Gastrocnemius medialis (tissue), 4 donors: Measurements from ENCODE around the gene NUTM2F. TPM values are rescaled to one million over a fixed set of nuclear protein-coding genes. Genes with fewer than 3 reads are reported as not detected.
"Not testable (repeated sequence)": the region's sequence is repeated elsewhere in the genome, so short reads cannot be mapped to it uniquely, and the experiment has no call there.

Experiments used
- ATAC-seq, 2 donors: fragments of 150-250 bp; one replicate each; pipeline ENCODE4 v1.9.1; 2016
- DNase-seq, 2 donors: peaks; one replicate each; pipeline ENCODE4 v3.0.0-alpha.2; 2019
- H3K27ac ChIP-seq, 4 donors: fragments of 200-600 bp; sonication (generic); 1 replicate in 1 of 4; 2 replicates in 3 of 4; pipeline ENCODE4 v1.5.1; 2016 to 2018; ENCODE audit warnings: mild to moderate bottlenecking in 2 of 4, moderate library complexity in 1 of 4
- H3K27me3 ChIP-seq, 3 donors: fragments of 200-600 bp; sonication (generic) in 2 of 3; 1 replicate in 1 of 3; 2 replicates in 2 of 3; pipeline versions ENCODE4 v1.5.1 to v1.6.0; 2016 to 2019; ENCODE audit warnings: mild to moderate bottlenecking in 1 of 3, moderate library complexity in 1 of 3
- H3K36me3 ChIP-seq, 2 donors: fragments of 200-600 bp; sonication (generic) in 1 of 2; one replicate each; pipeline ENCODE4 v1.5.1; 2017 to 2018
- H3K4me1 ChIP-seq, 2 donors: fragments of 200-600 bp; sonication (generic) in 1 of 2; one replicate each; pipeline ENCODE4 v1.5.1; 2016 to 2017; ENCODE audit warnings: mild to moderate bottlenecking in 2 of 2
- H3K4me3 ChIP-seq, 4 donors: fragments of 200-600 bp; sonication (generic) in 3 of 4; 1 replicate in 1 of 4; 2 replicates in 3 of 4; pipeline ENCODE4 v1.5.1; 2016 to 2019; ENCODE audit warnings: mild to moderate bottlenecking in 2 of 4
- H3K9me3 ChIP-seq, 3 donors: fragments of 200-600 bp; sonication (generic) in 2 of 3; 1 replicate in 1 of 3; 2 replicates in 2 of 3; pipeline ENCODE4 v1.5.1; 2016 to 2019
- in situ Hi-C, 4 donors: fragments of 200-750 bp; cut with MboI; loops; one replicate each; pipeline versions ENCODE4 v1.15.0 to v1.8.0; 2017; ENCODE audit warnings: low sequenced_read_pairs in 4 of 4
- intact Hi-C: fragments of 100-400 bp; cut with DNase I; formaldehyde crosslinking; loops from one replicate; pipeline ENCODE4 v1.15.1; 2023; ENCODE audit warnings: low total_unique reads
- total RNA-seq, 4 donors: library from RNA; depleted of rRNA; stranded (reverse); fragments of >200 nt; gene quantifications; one replicate each; pipeline versions ENCODE4 v1.1.0 to v1.2.3, GENCODE V29; 2016

The NUTM2F gene
- total RNA-seq, 4 donors from 2014 or later, result not detected

DNA sequence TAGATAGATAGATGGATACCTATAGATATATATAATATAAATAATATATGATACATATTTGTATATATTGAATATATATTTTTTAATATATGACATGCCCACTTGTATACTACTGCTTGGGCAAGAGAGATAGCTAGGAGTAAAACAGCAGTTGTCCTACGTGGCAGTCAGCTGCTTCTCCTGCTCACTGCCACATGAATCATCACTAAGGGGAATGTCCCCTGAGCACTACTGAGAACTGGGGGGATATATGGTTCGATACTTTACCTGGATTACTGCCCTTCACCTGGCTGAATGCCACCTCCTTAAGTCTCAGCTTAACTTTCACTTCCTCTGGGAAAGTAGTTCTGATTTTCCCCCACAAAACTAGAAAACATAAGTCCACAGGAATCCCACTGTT is 13.3 kb upstream of the NUTM2F start:
- H3K27me3 ChIP-seq, in situ Hi-C loops, H3K27ac ChIP-seq, H3K4me3 ChIP-seq, ATAC-seq, H3K36me3 ChIP-seq, H3K9me3 ChIP-seq, H3K4me1 ChIP-seq, DNase-seq, intact Hi-C loops: not testable (repeated sequence)

DNA sequence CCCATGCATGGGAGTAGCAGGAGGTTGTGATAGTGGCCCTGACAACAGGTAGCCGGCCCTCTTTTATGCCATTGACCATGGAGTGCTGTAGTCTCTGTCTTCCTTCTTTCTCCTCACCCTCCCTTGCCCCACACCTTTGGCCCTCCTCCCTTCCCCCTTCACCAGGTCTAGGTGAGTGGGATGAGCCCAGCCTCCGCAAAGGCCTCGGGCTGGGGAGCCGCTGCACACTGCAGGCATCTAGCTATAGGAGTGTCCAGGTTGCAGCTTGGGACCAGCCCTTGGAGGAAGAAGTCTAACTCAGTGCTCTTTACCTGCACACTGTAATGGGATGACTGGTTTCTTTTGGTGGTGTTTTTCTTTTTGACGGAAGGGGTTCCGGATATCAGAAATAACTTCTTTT is 12.3 kb upstream of the NUTM2F start:
- H3K4me3 ChIP-seq, ATAC-seq, in situ Hi-C loops: not testable (repeated sequence)

DNA sequence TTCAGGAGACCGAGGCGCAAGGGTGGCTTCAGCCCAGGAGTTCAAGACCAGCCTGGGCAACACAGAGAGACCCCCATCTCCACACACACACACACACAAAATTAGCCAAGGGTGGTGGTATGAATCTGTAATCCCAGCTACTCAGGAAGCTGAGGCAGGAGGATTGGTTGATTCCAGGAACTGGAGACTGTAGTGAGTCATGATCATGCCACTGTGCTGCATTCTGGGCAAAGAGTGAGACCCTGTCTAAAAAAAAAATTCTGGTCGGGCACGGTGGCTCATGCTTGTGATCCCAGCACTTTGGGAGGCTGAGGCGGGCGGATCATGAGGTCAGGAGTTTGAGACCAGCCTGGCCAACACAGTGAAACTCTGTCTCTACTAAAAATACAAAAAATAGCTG is 11.2 kb upstream of the NUTM2F start:
- H3K4me1 ChIP-seq, H3K36me3 ChIP-seq, H3K27ac ChIP-seq, H3K4me3 ChIP-seq, H3K9me3 ChIP-seq, DNase-seq, in situ Hi-C loops, H3K27me3 ChIP-seq, ATAC-seq, intact Hi-C loops: not testable (repeated sequence)

More for the DNA sequence above, 12.3 kb upstream of the NUTM2F start:
- H3K4me1 ChIP-seq, DNase-seq, H3K27ac ChIP-seq, H3K36me3 ChIP-seq, H3K27me3 ChIP-seq, intact Hi-C loops, H3K9me3 ChIP-seq: not testable (repeated sequence)

DNA sequence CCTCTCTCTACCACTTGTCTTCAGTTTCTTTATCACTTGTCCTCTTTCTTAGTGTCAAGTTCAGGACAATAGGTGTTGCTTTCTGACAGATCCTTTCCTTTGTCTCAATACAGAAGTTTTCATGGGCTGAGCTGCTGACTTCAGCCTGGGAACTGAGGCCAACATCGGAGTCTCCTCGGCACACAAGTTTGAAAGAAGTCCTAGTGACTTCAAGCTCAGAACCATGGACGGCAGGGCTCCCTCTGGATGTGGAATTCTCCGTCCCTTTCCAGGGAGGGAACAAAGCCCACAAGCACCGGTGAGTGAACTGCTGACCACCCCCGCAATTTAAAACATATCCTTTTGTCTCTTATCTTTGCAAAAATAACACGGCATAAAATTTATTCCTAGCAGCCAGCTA is 10.3 kb upstream of the NUTM2F start:
- intact Hi-C loops, H3K36me3 ChIP-seq, in situ Hi-C loops, H3K4me3 ChIP-seq, H3K27me3 ChIP-seq, ATAC-seq, H3K27ac ChIP-seq, DNase-seq, H3K9me3 ChIP-seq, H3K4me1 ChIP-seq: not testable (repeated sequence)

DNA sequence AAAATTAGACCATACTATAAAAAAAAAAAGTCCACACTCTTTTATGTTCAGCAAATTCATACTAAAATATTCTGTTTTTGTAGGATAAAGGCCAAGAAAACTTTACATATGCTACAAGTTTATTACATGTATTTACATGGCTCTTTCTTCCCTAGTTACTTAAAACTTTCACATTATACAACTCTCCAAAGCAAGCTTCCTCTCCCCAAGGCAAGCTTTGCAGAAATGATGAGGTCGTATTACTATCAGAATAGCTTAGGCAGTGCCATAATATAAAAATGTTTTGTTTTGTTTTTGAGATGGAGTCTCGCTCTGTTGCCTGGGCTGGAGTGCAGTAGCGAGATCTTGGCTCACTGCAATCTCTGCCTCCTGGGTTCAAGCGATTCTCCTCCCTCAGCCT is 8.0 kb upstream of the NUTM2F start:
- intact Hi-C loops, DNase-seq, H3K4me3 ChIP-seq, in situ Hi-C loops, H3K27ac ChIP-seq, H3K4me1 ChIP-seq, H3K36me3 ChIP-seq, H3K9me3 ChIP-seq, ATAC-seq, H3K27me3 ChIP-seq: not testable (repeated sequence)

DNA sequence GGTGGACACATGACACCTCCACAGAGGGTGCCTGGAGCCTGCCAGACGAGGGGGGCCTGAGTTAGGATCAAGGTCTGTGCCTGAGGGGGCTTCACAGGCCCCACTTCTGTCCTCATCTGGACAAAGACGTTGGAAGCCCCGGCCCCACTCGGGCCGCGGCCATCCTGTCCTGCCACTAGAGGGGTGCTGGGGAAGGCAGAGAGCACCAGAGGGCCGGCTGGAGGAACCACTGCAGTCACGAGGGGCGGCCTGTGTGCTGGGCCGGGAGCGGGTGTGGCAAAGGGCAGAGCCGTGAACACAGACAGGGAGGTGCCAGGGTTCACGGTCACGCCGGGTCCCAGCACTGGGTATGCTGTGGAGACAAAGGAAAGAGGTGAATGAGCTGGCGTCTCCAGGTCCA is 2.9 kb downstream of the NUTM2F start:
- H3K27me3 ChIP-seq, ATAC-seq: not testable (repeated sequence)

DNA sequence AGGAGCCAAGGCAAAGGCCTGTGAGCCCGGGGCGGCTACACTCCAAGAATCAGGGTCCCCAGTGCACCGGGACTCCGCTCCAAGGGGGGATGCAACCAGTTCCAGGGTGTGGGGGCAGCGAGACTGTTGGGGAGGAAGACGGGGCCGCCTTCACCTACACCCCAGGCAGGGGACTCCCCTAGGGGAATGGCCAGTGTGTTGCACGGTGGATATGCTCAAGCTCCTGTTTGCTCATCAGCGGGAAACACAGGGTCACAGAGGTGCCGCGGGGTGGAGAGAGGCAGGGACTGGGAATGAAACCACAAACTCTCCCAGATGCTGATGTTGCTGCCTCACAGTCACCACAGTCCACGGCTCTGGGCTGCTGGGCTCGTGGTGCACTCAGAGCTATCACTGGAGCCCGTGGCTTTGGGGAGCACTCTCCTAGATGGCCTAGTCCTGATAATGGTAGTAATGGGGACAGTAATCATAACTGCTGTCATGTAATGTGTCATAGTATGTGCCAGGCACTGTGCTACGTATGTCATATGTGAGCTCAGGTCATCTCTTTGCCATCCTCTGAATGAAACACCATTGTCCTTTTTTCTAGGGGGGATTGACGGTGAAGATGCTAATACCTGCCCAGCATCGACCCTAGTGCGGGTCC is 5.2 kb downstream of the NUTM2F start:
- H3K4me3 ChIP-seq, H3K27ac ChIP-seq, H3K36me3 ChIP-seq, ATAC-seq, H3K9me3 ChIP-seq, DNase-seq, in situ Hi-C loops, H3K27me3 ChIP-seq, H3K4me1 ChIP-seq, intact Hi-C loops: not testable (repeated sequence)

More for the DNA sequence above, 2.9 kb downstream of the NUTM2F start:
- H3K4me3 ChIP-seq, H3K27ac ChIP-seq, DNase-seq, H3K36me3 ChIP-seq, H3K4me1 ChIP-seq, H3K9me3 ChIP-seq, intact Hi-C loops, in situ Hi-C loops: not testable (repeated sequence)

DNA sequence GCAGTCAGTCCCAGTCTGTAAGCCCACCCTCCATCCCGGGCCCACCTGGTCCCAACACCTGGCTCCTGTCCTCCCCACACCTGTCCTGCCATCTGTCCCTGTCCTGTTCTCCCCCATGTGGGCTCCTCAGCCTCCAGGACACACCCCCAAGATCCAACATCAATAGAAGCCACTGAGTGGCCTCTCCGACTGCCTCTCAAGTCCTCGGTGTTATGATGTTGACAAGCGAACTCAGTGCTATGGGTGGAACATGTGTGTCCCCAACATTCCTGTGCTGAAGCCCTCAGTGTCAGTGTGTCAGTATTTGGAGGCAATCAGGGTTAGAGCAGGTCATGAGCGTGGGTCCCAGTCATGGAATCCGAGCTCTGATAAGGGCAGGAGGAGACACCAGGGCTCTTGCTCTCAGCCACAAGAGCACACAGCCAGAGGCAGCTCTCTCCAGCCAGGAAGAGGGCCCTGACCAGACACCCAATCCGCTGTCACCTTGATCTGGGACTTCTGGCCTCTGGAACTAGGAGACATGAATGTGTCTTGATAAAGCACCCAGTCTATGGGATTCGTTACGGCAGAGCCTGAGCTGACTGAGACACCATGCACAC is 6.0 kb downstream of the NUTM2F start:
- in situ Hi-C loops, H3K9me3 ChIP-seq, ATAC-seq, H3K27ac ChIP-seq, H3K4me1 ChIP-seq, DNase-seq, intact Hi-C loops, H3K4me3 ChIP-seq, H3K36me3 ChIP-seq, H3K27me3 ChIP-seq: not testable (repeated sequence)

DNA sequence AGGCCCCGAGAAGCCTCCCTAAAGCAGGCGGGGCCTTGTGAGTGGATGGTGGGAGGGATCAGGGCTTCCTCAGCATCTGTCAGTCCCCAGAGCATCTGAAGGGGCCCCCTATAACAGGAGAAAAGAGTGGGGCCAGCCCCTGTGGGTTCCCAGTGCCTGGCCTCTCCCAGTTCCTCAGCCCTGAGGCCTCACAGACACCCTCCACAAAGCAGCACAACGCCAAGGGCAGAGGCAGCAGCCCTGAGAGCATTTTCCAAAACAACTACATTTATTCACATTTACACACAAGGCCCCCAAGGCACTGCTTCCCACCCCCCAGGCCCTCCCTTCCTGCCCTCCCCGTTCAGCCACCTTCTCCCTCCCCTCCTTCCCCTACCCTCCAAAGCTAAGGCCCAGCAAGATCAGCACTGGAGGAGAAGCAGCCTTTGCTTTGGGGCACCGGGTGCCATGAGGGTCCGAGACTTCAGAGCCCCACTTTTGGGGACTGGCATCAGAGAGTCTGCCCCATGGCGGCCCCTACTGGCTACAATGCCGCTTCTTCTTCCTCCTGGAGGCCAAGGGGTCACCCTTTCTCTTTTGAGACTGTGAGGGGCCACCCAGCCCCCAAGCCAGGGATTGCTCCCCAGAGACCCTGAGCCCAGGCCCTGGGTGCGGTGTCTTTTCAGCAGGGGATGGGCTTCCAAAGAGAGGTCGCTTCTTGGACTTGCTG is 10.3 kb downstream of the NUTM2F start:
- H3K4me1 ChIP-seq, H3K9me3 ChIP-seq, H3K27me3 ChIP-seq, H3K27ac ChIP-seq, ATAC-seq, in situ Hi-C loops, intact Hi-C loops, H3K36me3 ChIP-seq, DNase-seq, H3K4me3 ChIP-seq: not testable (repeated sequence)

DNA sequence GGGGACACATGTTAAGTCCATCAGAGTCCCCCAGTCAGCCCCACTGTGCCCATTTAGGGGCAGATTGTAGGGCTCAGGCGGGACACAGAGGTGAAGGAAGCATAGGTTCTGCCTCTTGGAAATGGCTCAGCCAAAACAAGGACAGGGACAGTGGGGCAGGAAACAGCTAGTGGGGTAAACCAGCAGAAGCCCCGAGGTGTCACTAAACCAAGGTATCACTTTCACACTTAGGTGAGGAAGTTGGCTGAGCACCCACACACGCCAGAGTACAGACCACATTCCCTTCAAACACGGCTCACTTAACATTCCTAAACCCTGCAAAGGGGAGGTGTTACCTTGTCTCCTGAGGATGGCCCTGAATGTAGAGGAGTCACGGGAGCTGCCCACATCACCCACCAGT is 12.2 kb downstream of the NUTM2F start:
- DNase-seq, intact Hi-C loops, H3K4me1 ChIP-seq, H3K27ac ChIP-seq, H3K4me3 ChIP-seq, in situ Hi-C loops, H3K27me3 ChIP-seq, H3K9me3 ChIP-seq, H3K36me3 ChIP-seq, ATAC-seq: not testable (repeated sequence)

DNA sequence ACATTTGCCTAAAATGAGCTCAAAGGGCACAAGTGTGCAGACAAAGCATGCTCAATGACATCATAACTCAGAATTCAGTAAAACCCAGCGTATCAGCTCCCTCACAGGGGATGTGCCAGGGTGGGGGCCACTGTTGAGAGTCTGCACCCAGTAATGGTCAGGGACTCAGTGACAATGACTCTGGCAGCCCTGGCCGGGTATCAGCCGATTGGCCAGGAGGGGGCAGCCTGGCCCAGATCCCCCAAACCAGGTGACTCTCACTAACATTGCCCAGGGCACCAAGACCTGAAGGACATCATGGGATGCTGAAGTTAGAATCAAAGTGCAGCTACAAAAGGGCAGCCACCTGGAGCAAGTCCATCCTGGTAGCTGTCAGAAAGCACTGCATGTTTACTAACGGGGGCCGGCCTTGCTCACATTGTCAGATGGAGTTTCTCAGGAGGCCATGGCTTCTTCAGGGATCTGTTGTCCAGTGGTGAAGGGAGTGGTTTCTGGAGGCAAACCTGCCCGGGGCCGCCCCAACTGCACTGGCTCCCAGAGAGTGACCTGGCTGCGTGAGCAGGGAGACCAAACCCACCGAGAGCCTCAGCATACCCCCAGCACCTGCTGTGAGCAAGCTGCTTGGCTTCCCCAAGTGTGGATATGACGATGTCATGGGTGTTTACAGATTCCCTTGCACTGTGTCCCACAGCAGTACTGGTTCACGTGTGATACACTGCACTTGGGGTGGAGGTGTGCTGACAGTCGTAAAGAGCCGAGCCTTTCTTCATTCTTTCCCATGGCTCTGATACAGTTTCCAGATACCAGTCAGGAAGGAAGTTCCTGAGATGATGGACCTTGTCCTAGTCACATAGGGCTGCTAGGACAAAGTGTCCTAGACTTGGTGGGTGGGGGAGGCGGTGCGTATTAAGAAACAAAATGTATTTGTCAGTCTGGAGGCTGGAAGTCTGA is 13.1 kb downstream of the NUTM2F start:
- H3K4me3 ChIP-seq, H3K27ac ChIP-seq, intact Hi-C loops, DNase-seq, H3K4me1 ChIP-seq, ATAC-seq, H3K27me3 ChIP-seq, in situ Hi-C loops, H3K9me3 ChIP-seq, H3K36me3 ChIP-seq: not testable (repeated sequence)
